ENCODE results near the gene STH. TPM values are rescaled to one million over a fixed set of nuclear protein-coding genes. Genes with fewer than 3 reads are reported as not detected.

Gene STH
- total and polyA plus RNA-seq, 9 of the 15 experiments (the other 6 are each of a cell fraction or from before 2014, with no cell fraction given): not detected

DNA sequence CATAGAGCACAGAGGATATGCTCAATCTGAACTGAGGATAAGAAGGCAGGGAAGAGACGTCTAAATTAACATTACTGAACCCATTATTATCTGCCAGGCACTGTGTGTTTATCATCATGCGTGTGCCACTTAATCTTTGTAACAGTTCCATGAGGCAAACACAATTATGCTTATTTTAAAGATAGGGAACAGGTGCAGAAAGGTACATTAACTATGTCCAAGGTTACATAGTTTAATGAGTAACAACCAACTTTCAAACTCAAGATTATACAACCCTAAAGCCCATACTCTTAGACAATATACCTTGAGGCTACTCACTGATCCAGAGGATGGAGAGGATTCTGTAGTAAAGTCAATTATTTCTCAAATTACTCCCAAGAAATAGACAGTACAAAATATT is 43.2 kb downstream of the STH start (continued):
- TF ChIP-seq ARID4B (CRISPR knock-in tag; IDR thresholded peaks at IDR 0.05) (no peak), GABPB2 (CRISPR knock-in tag; conservative IDR thresholded peaks at IDR 0.05) (no peak), BRD9 (IDR thresholded peaks at IDR 0.05; ENCODE audit: low read depth, partially characterized antibody) (no peak), SMAD2 (IDR thresholded peaks at IDR 0.05; ENCODE audit: low read depth, low read length) (no peak), ZNF77 (CRISPR knock-in tag; IDR thresholded peaks at IDR 0.05) (no peak)
- TF ChIP-seq, protein P1, sequence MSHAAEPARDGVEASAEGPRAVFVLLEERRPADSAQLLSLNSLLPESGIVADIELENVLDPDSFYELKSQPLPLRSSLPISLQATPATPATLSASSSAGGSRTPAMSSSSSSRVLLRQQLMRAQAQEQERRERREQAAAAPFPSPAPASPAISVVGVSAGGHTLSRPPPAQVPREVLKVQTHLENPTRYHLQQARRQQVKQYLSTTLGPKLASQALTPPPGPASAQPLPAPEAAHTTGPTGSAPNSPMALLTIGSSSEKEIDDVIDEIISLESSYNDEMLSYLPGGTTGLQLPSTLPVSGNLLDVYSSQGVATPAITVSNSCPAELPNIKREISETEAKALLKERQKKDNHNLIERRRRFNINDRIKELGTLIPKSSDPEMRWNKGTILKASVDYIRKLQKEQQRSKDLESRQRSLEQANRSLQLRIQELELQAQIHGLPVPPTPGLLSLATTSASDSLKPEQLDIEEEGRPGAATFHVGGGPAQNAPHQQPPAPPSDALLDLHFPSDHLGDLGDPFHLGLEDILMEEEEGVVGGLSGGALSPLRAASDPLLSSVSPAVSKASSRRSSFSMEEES (CRISPR knock-in tag; IDR thresholded peaks at IDR 0.05): no peak

All from K562 (cell line).